OCI-LY7 (cell line): ENCODE results near the gene MIA2.
"Not testable (repeated sequence)": the region's sequence is repeated elsewhere in the genome, so short reads cannot be mapped to it uniquely, and the experiment has no call there.

ENCODE experiments used
- EZH2phosphoT487 ChIP-seq: fragments of 200-600 bp; sonication (generic); IDR thresholded peaks from 2 replicates; pipeline ENCODE4 v1.6.1; 2018; ENCODE audit warnings: low read depth, borderline replicate concordance, mild to moderate bottlenecking, mixed run types, antibody characterized with exemption, low read length, moderate library complexity, mixed read lengths
- TF ChIP-seq, protein P1 (sequence below): fragments of 200-600 bp; sonication (generic); conservative IDR thresholded peaks from 2 replicates; pipeline ENCODE4 v1.5.1; 2014; ENCODE audit warnings: mild to moderate bottlenecking, antibody characterized with exemption, low read length, moderate library complexity, mixed read lengths

GRCh38 chr14:39234986-39235385 lies 1.3 kb downstream of the MIA2 start:
- TF ChIP-seq, protein P1, sequence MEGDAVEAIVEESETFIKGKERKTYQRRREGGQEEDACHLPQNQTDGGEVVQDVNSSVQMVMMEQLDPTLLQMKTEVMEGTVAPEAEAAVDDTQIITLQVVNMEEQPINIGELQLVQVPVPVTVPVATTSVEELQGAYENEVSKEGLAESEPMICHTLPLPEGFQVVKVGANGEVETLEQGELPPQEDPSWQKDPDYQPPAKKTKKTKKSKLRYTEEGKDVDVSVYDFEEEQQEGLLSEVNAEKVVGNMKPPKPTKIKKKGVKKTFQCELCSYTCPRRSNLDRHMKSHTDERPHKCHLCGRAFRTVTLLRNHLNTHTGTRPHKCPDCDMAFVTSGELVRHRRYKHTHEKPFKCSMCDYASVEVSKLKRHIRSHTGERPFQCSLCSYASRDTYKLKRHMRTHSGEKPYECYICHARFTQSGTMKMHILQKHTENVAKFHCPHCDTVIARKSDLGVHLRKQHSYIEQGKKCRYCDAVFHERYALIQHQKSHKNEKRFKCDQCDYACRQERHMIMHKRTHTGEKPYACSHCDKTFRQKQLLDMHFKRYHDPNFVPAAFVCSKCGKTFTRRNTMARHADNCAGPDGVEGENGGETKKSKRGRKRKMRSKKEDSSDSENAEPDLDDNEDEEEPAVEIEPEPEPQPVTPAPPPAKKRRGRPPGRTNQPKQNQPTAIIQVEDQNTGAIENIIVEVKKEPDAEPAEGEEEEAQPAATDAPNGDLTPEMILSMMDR = not testable (repeated sequence)
- not testable (repeated sequence) for TF ChIP-seq EZH2phosphoT487
